HepG2 (cell line): ENCODE data around the gene FAM120B. TPM values are rescaled to one million over a fixed set of nuclear protein-coding genes. Genes with fewer than 3 reads are reported as not detected.

Source experiments
- ADNP ChIP-seq: sonication (generic); formaldehyde crosslinking; IDR thresholded peaks from 2 replicates; pipeline ENCODE4 v1.4.0; 2020; ENCODE audit warnings: missing genetic modification reagents
- ASH2L ChIP-seq: fragments of 300-600, 200-600 bp; sonication (generic); IDR thresholded peaks from 2 replicates; pipeline ENCODE4 v1.7.0; 2017; ENCODE audit warnings: low read depth, mild to moderate bottlenecking, moderate library complexity, mixed read lengths, low read length; ENCODE audit not compliant: insufficient read length
- FLYWCH1 ChIP-seq: sonication (generic); formaldehyde crosslinking; IDR thresholded peaks from 2 replicates; pipeline ENCODE4 v1.8.1; 2023; ENCODE audit warnings: mild to moderate bottlenecking, missing genetic modification reagents
- KMT2A ChIP-seq: sonication (generic); formaldehyde crosslinking; IDR thresholded peaks from 2 replicates; pipeline ENCODE4 v1.4.0; 2020; ENCODE audit warnings: missing genetic modification reagents
- MBNL3 ChIP-seq: fragments of 250-450 bp; sonication (Bioruptor Pico); conservative IDR thresholded peaks from 2 replicates; pipeline ENCODE4 v1.8.0; 2022; ENCODE audit warnings: mild to moderate bottlenecking, inconsistent platforms
- POGZ ChIP-seq: sonication (generic); formaldehyde crosslinking; IDR thresholded peaks from 2 replicates; pipeline ENCODE4 v1.4.0; 2020; ENCODE audit warnings: mild to moderate bottlenecking, missing genetic modification reagents
- SATB2 ChIP-seq: sonication (generic); formaldehyde crosslinking; IDR thresholded peaks from 2 replicates; pipeline ENCODE4 v1.5.0; 2020; ENCODE audit warnings: missing genetic modification reagents
- TRIM24 ChIP-seq: sonication (generic); formaldehyde crosslinking; IDR thresholded peaks from 2 replicates; pipeline ENCODE4 v1.8.0; 2022; ENCODE audit warnings: mild to moderate bottlenecking, missing genetic modification reagents
- ZFP36L1 ChIP-seq: sonication (generic); formaldehyde crosslinking; IDR thresholded peaks from 2 replicates; pipeline ENCODE4 v1.8.0; 2022; ENCODE audit warnings: mild to moderate bottlenecking, missing genetic modification reagents, moderate library complexity
- ZNF598 ChIP-seq: sonication (generic); formaldehyde crosslinking; IDR thresholded peaks from 2 replicates; pipeline ENCODE4 v1.5.1; 2020; ENCODE audit warnings: mild to moderate bottlenecking, missing genetic modification reagents, borderline replicate concordance
- ZSCAN21 ChIP-seq: sonication (generic); formaldehyde crosslinking; IDR thresholded peaks from 2 replicates; pipeline ENCODE4 v1.8.0; 2022; ENCODE audit warnings: mild to moderate bottlenecking, missing genetic modification reagents, moderate library complexity, borderline replicate concordance
- polyA plus RNA-seq, 8 experiments: library from polyadenylated mRNA; depleted of rRNA in 3 of 8; stranded (reverse) in 7 of 8; unstranded in 1 of 8; fragments of >200 nt; fragmentation: Illumina TruSeq in 4 of 8; extraction: Trizol in 4 of 8; gene quantifications; 2 replicates each; pipeline versions ENCODE4 v1.2.1 to v1.2.3, GENCODE V29; 2011 to 2016; ENCODE audit warnings: low read depth in 4 of 8, missing spikeins in 1 of 8, mixed read lengths in 1 of 8; ENCODE audit not compliant: insufficient read depth in 1 of 8
- total RNA-seq, 5 experiments: library from RNA; depleted of rRNA; stranded (reverse); fragments of >200 nt; fragmentation: Illumina TruSeq; extraction: Trizol; gene quantifications; 2 replicates each; pipeline ENCODE4 v1.2.3, GENCODE V29; 2016; ENCODE audit warnings: low read depth in 1 of 5
- TF ChIP-seq, protein P1 (sequence below): sonication (generic); formaldehyde crosslinking; IDR thresholded peaks from 2 replicates; pipeline ENCODE4 v1.8.0; 2022; ENCODE audit warnings: mild to moderate bottlenecking, missing genetic modification reagents, borderline replicate concordance
- TF ChIP-seq, protein P2 (sequence below): IDR thresholded peaks from 2 replicates; pipeline ENCODE4 v1.6.1; 2012; ENCODE audit warnings: inconsistent platforms
- TF ChIP-seq, protein P3 (sequence below), 2 experiments: sonication (generic) in 1 of 2; formaldehyde crosslinking in 1 of 2; IDR thresholded peaks; 2 replicates each; pipeline versions ENCODE4 v1.6.1 to v1.9.0; 2014 to 2022; ENCODE audit warnings: antibody characterized with exemption in 1 of 2, borderline replicate concordance in 1 of 2, inconsistent platforms in 1 of 2, low read depth in 1 of 2, missing genetic modification reagents in 1 of 2
- TF ChIP-seq, protein P4 (sequence below): sonication (generic); formaldehyde crosslinking; conservative IDR thresholded peaks from 2 replicates; pipeline ENCODE4 v1.4.0; 2020; ENCODE audit warnings: missing genetic modification reagents
- TF ChIP-seq, protein P5 (sequence below): sonication (generic); formaldehyde crosslinking; IDR thresholded peaks from 2 replicates; pipeline ENCODE4 v1.5.1; 2020; ENCODE audit warnings: mild to moderate bottlenecking, missing genetic modification reagents, borderline replicate concordance

The FAM120B gene
- total and polyA plus RNA-seq, 2 of the 13 experiments (the other 11 are each of a cell fraction or from before 2014, with no cell fraction given) = 9.2 to 10.7 TPM

DNA sequence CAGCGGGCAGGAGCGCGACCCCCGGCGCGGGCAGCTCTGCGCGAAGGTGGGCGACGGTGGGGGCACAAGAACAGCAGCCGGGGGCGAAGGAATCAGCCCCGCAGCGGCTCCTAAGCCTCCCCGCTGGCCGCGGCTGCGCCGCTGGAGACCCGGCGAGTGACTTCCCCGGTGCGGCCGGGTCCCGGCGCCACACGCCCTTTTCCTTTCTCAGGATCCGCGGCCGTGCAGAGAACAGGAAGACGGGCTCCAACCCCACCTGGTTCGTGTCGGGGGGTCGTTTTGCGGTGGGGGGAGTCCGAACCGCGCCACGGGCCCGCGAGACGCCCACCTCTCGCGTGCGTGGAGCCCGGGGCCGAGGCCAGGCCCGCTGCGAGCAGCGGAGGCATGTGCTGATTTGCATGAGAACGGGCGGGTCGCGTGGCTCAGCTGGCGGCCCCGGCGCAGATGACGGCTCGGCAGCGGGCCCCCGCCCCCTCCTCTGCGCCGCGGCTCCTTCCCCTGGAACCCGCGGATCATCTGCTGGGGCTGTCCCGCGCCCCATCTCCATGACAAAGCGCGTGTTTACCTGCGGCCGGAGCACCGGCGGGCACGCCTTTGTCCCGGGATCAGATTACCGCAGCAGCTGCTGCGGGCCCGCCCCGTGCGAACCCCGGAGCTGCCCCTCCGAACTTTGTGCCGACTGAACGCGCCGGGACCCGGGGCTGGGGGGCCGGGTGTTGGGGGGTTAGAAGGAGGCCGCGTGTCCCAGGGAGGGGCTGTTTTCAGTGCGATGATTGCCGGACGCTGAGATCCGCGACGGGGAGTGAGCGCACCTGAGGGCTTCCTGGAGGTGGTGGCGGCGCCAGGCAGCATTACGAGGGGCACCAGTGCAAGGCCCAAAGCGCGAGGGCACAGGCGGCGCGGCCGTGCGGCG is 10.8 kb upstream of the FAM120B start (continued):
- TF ChIP-seq, protein P1, sequence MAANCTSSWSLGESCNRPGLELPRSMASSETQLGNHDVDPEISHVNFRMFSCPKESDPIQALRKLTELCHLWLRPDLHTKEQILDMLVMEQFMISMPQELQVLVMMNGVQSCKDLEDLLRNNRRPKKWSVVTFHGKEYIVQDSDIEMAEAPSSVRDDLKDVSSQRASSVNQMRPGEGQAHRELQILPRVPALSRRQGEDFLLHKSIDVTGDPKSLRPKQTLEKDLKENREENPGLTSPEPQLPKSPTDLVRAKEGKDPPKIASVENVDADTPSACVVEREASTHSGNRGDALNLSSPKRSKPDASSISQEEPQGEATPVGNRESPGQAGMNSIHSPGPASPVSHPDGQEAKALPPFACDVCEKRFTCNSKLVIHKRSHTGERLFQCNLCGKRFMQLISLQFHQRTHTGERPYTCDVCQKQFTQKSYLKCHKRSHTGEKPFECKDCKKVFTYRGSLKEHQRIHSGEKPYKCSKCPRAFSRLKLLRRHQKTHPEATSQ (CRISPR knock-in tag) = no peak
- TF ChIP-seq ZSCAN21 (CRISPR knock-in tag) (peak; percentile 49; the same call in 1 of the 2 replicates), POGZ (CRISPR knock-in tag) (no peak), ZFP36L1 (no peak), TRIM24 (no peak), MBNL3 (CRISPR knock-in tag) (no peak), ZNF598 (CRISPR knock-in tag) (no peak), ADNP (CRISPR knock-in tag) (peak; percentile 30; the same call in 1 of the 2 replicates), KMT2A (CRISPR knock-in tag) (no peak), FLYWCH1 (CRISPR knock-in tag) (no peak), ASH2L (no peak), SATB2 (CRISPR knock-in tag) (no peak)
- TF ChIP-seq, protein P2, sequence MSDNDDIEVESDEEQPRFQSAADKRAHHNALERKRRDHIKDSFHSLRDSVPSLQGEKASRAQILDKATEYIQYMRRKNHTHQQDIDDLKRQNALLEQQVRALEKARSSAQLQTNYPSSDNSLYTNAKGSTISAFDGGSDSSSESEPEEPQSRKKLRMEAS = peak; percentile 38; the same call in 1 of the 2 replicates
- TF ChIP-seq, protein P3, sequence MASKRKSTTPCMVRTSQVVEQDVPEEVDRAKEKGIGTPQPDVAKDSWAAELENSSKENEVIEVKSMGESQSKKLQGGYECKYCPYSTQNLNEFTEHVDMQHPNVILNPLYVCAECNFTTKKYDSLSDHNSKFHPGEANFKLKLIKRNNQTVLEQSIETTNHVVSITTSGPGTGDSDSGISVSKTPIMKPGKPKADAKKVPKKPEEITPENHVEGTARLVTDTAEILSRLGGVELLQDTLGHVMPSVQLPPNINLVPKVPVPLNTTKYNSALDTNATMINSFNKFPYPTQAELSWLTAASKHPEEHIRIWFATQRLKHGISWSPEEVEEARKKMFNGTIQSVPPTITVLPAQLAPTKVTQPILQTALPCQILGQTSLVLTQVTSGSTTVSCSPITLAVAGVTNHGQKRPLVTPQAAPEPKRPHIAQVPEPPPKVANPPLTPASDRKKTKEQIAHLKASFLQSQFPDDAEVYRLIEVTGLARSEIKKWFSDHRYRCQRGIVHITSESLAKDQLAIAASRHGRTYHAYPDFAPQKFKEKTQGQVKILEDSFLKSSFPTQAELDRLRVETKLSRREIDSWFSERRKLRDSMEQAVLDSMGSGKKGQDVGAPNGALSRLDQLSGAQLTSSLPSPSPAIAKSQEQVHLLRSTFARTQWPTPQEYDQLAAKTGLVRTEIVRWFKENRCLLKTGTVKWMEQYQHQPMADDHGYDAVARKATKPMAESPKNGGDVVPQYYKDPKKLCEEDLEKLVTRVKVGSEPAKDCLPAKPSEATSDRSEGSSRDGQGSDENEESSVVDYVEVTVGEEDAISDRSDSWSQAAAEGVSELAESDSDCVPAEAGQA (IDR thresholded peaks at IDR 0.05; ENCODE audit: low read depth) = no peak
- TF ChIP-seq, protein P3 (CRISPR knock-in tag; IDR thresholded peaks at IDR 0.05; ENCODE audit: borderline replicate concordance) = no peak
- TF ChIP-seq, protein P4, sequence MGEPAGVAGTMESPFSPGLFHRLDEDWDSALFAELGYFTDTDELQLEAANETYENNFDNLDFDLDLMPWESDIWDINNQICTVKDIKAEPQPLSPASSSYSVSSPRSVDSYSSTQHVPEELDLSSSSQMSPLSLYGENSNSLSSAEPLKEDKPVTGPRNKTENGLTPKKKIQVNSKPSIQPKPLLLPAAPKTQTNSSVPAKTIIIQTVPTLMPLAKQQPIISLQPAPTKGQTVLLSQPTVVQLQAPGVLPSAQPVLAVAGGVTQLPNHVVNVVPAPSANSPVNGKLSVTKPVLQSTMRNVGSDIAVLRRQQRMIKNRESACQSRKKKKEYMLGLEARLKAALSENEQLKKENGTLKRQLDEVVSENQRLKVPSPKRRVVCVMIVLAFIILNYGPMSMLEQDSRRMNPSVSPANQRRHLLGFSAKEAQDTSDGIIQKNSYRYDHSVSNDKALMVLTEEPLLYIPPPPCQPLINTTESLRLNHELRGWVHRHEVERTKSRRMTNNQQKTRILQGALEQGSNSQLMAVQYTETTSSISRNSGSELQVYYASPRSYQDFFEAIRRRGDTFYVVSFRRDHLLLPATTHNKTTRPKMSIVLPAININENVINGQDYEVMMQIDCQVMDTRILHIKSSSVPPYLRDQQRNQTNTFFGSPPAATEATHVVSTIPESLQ = no peak
- TF ChIP-seq, protein P5, sequence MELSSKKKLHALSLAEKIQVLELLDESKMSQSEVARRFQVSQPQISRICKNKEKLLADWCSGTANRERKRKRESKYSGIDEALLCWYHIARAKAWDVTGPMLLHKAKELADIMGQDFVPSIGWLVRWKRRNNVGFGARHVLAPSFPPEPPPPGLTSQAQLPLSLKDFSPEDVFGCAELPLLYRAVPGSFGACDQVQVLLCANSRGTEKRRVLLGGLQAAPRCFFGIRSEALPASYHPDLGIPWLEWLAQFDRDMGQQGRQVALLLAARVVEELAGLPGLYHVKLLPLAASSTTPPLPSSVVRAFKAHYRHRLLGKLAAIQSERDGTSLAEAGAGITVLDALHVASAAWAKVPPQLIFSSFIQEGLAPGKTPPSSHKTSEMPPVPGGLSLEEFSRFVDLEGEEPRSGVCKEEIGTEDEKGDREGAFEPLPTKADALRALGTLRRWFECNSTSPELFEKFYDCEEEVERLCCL (CRISPR knock-in tag) = 0 out of 2 replicates have a peak, but pooled peaks have one; percentile 35
